RWPE2 (cell line): ENCODE results near the gene SRBD1.

Experiments
- ATAC-seq: fragments of 200-7000 bp; cut with Tn5 transposase; 3 replicates; pipeline ENCODE4 v1.9.1; 2021; ENCODE audit warnings: low read depth
- DNase-seq: peaks from one replicate; pipeline ENCODE4 v3.0.0-alpha.2; 2020; ENCODE audit warnings: low spot score
- H3K27ac ChIP-seq: fragments of 450-650 bp; 2 replicates; pipeline ENCODE4 v1.5.1; 2017; ENCODE audit warnings: mild to moderate bottlenecking; ENCODE audit not compliant: poor library complexity, severe bottlenecking
- H3K27me3 ChIP-seq: fragments of 250-450 bp; sonication (Bioruptor Pico); 2 replicates; pipeline ENCODE4 v1.5.1; 2021; ENCODE audit warnings: mild to moderate bottlenecking, moderate library complexity; ENCODE audit not compliant: insufficient read depth, poor library complexity, severe bottlenecking
- H3K36me3 ChIP-seq: fragments of 250-450 bp; sonication (Bioruptor Pico); 2 replicates; pipeline ENCODE4 v1.5.1; 2020; ENCODE audit warnings: low read depth, mild to moderate bottlenecking, moderate library complexity
- H3K4me1 ChIP-seq: fragments of 250-450 bp; sonication (Bioruptor Pico); 2 replicates; pipeline ENCODE4 v1.5.1; 2021; ENCODE audit warnings: mild to moderate bottlenecking, moderate library complexity; ENCODE audit not compliant: insufficient read depth, poor library complexity, severe bottlenecking
- H3K4me3 ChIP-seq: fragments of 250-450 bp; sonication (Bioruptor Pico); 2 replicates; pipeline ENCODE4 v1.5.1; 2021; ENCODE audit warnings: mild to moderate bottlenecking, moderate library complexity; ENCODE audit not compliant: severe bottlenecking
- H3K9me3 ChIP-seq: fragments of 250-450 bp; sonication (Bioruptor Pico); 2 replicates; pipeline ENCODE4 v1.5.1; 2021; ENCODE audit warnings: mild to moderate bottlenecking, moderate library complexity; ENCODE audit not compliant: severe bottlenecking
- CTCF ChIP-seq: fragments of 450-650 bp; IDR thresholded peaks from one replicate; pipeline ENCODE4 v1.5.1; 2017; ENCODE audit warnings: mild to moderate bottlenecking, moderate library complexity; ENCODE audit not compliant: poor library complexity, severe bottlenecking

SRBD1 gene

DNA sequence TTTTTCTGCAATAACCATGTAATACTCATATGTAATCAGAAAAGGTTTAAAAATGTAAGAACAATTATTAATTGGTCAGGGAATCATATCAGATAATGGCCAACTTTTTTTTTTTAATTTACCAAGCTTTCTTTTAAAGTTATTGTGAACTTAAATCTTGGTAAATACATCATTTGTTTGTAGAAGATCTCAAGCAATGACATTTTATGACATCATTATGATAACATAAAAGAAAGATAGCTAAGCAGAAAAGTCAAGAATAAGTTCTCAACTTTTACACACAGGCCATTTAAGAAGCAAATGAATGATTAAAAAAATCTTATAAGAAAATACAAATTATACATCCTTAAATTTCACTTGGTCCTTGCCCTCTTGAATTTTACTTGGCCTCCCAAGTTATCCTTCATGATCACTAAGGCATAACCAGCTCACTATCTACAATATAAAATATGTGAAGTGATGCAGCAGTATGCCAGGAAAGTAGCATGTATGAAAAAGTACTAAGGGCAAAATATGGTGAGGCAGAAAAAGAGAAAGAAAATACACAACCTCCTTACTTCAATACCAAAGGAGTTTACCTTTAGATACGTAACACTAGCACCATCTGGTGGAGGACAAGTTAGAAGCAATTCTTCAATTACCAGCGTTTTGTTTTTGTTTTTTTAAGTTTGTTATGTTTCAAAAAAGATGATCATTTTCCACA is 116.6 kb downstream of the SRBD1 start:
- Histone ChIP-seq H3K36me3 (peaks cover 11% of the 10 kb centered on the region; the same call in 1 of the 2 replicates), H3K27ac (no peak overlapping the region), H3K9me3 (no peaks in the 10 kb centered on the region), H3K4me1 (no peaks in the 10 kb centered on the region), H3K4me3 (no peak overlapping the region), H3K27me3 (no peaks in the 10 kb centered on the region)
- no peak for DNase-seq
- peak; percentile 89 for TF ChIP-seq CTCF
- no peak for ATAC-seq

- Histone ChIP-seq H3K36me3 (peaks cover 8% of the 10 kb centered on the region; the same call in 1 of the 2 replicates), H3K4me1 (no peaks in the 10 kb centered on the region), H3K27me3 (no peaks in the 10 kb centered on the region), H3K4me3 (no peak overlapping the region), H3K27ac (no peak overlapping the region), H3K9me3 (no peaks in the 10 kb centered on the region)
- no peak for ATAC-seq
- DNase-seq = no peak
- no peak for TF ChIP-seq CTCF
Measured at GRCh38 chr2:45484965-45485364, 126.1 kb downstream of the SRBD1 start.

DNA sequence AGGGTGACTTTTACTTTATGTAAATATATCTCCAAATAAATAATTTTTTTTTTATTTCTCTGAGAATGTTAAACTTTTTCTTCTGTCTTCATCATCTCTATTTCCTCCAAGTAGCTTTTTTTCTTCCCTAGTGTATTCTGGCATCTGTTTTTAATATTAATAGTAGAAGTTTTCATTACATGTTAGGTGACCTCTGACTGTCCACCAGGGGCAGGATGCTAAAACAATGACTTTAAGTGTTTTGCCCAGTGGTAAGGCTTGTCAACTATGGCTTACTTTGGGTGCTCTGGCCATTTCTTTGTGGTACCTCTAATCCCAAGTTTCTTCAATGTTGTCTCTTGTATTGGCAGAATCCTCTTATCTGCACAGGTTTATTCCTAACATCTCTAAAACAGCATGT is 127.1 kb downstream of the SRBD1 start:
- no peak overlapping the region for H3K27ac ChIP-seq
- ATAC-seq (peak; percentile 38; the same call in 1 of the 3 replicates), DNase-seq (no peak)
- H3K27me3 ChIP-seq = no peaks in the 10 kb centered on the region
- H3K4me3 ChIP-seq = no peak overlapping the region
- peak; percentile 51 for TF ChIP-seq CTCF
- H3K4me1 ChIP-seq = no peaks in the 10 kb centered on the region
- H3K9me3 ChIP-seq = no peaks in the 10 kb centered on the region
- peaks cover 8% of the 10 kb centered on the region; the same call in 1 of the 2 replicates for H3K36me3 ChIP-seq

- no peaks in the 10 kb centered on the region for H3K4me1 ChIP-seq
- DNase-seq (no peak), ATAC-seq (no peak)
- no peaks in the 10 kb centered on the region for H3K9me3 ChIP-seq
- no peaks in the 10 kb centered on the region for H3K27me3 ChIP-seq
- no peak overlapping the region for H3K4me3 ChIP-seq
- no peak overlapping the region for H3K27ac ChIP-seq
- no peak for TF ChIP-seq CTCF
- peaks cover 12% of the 10 kb centered on the region; the same call in 1 of the 2 replicates for H3K36me3 ChIP-seq
Measured at GRCh38 chr2:45477546-45477945, 133.5 kb downstream of the SRBD1 start.

DNA sequence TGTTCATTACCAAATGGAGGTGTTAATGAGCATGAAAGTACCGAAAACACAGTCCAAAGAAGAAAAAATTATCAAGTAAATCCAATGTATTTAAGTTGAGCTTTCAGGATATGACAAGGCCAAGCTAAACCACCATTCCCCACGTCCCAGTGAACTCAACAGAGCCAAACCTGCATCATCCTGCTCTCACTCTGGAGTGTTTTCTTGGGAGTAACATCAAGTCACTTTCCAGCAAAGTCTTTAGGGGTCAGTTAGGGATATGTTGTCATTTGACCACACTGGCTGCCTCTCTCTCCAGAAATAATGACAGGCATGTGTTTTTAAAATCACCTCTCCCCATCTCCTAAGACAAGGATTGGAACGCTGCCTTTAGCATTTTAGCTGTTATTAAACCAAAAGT is 140.5 kb downstream of the SRBD1 start:
- peaks cover 23% of the 10 kb centered on the region for H3K4me1 ChIP-seq
- no peaks in the 10 kb centered on the region for H3K27me3 ChIP-seq
- no peak for DNase-seq
- H3K9me3 ChIP-seq = no peaks in the 10 kb centered on the region
- no peak for ATAC-seq
- TF ChIP-seq CTCF = no peak
- peak overlapping the region; percentile 20 for H3K27ac ChIP-seq
- H3K36me3 ChIP-seq = no peaks in the 10 kb centered on the region
- H3K4me3 ChIP-seq = no peak overlapping the region
